H9 (cell line): ENCODE results near the gene MSL3B.

ENCODE experiments used
- DNase-seq: peaks from one replicate; pipeline ENCODE4 v3.0.0-alpha.2; 2017
- H2AFZ ChIP-seq: one replicate; pipeline ENCODE4 v1.6.1; 2013; ENCODE audit warnings: mild to moderate bottlenecking, low read length, control low read depth, moderate library complexity
- H2AK5ac ChIP-seq: 2 replicates; pipeline ENCODE4 v1.6.1; 2013; ENCODE audit warnings: low read length, control low read depth, mixed read lengths; ENCODE audit not compliant: insufficient read length
- H2BK120ac ChIP-seq: one replicate; pipeline ENCODE4 v1.6.1; 2013; ENCODE audit warnings: low read depth, mild to moderate bottlenecking, low read length, control low read depth, inconsistent platforms; ENCODE audit not compliant: poor library complexity, severe bottlenecking
- H2BK12ac ChIP-seq: 2 replicates; pipeline ENCODE4 v1.6.1; 2013; ENCODE audit warnings: low read length, control low read depth, mixed read lengths, low read depth; ENCODE audit not compliant: insufficient read length
- H2BK15ac ChIP-seq: 2 replicates; pipeline ENCODE4 v1.6.1; 2013; ENCODE audit warnings: low read depth, low read length, control low read depth
- H2BK20ac ChIP-seq: one replicate; pipeline ENCODE4 v1.6.1; 2013; ENCODE audit warnings: low read depth, mild to moderate bottlenecking, low read length, control low read depth, inconsistent platforms; ENCODE audit not compliant: poor library complexity, severe bottlenecking
- H2BK5ac ChIP-seq: 2 replicates; pipeline ENCODE4 v1.6.1; 2013; ENCODE audit warnings: low read length, control low read depth, mixed read lengths; ENCODE audit not compliant: insufficient read length
- H3K14ac ChIP-seq: 2 replicates; pipeline ENCODE4 v1.6.1; 2013; ENCODE audit warnings: low read length, control low read depth; ENCODE audit not compliant: insufficient read depth
- H3K18ac ChIP-seq: 2 replicates; pipeline ENCODE4 v1.6.1; 2013; ENCODE audit warnings: low read depth, mild to moderate bottlenecking, mixed read lengths, low read length, control low read depth; ENCODE audit not compliant: insufficient read length
- H3K23ac ChIP-seq: 2 replicates; pipeline ENCODE4 v1.6.1; 2013; ENCODE audit warnings: low read length, control low read depth, mixed read lengths, low read depth; ENCODE audit not compliant: insufficient read length
- H3K23me2 ChIP-seq: 2 replicates; pipeline ENCODE4 v1.6.1; 2013; ENCODE audit warnings: low read depth, mild to moderate bottlenecking, mixed read lengths, low read length, control low read depth; ENCODE audit not compliant: insufficient read length, poor library complexity, severe bottlenecking
- H3K27ac ChIP-seq: 2 replicates; pipeline ENCODE4 v1.5.1; 2013; ENCODE audit warnings: low read length, control low read depth, mixed read lengths, low read depth; ENCODE audit not compliant: insufficient read length
- H3K27me3 ChIP-seq: 2 replicates; pipeline ENCODE4 v1.6.1; 2013; ENCODE audit warnings: low read length, control low read depth, inconsistent platforms; ENCODE audit not compliant: insufficient read depth
- H3K4ac ChIP-seq: 2 replicates; pipeline ENCODE4 v1.6.1; 2013; ENCODE audit warnings: low read depth, mild to moderate bottlenecking, control low read depth, inconsistent platforms, low read length, moderate library complexity
- H3K4me1 ChIP-seq: 2 replicates; pipeline ENCODE4 v1.6.1; 2013; ENCODE audit warnings: low read length, control low read depth, inconsistent platforms; ENCODE audit not compliant: insufficient read depth
- H3K4me2 ChIP-seq: 2 replicates; pipeline ENCODE4 v1.6.1; 2013; ENCODE audit warnings: low read length, control low read depth, mixed read lengths; ENCODE audit not compliant: insufficient read length, insufficient read depth
- H3K56ac ChIP-seq: 2 replicates; pipeline ENCODE4 v1.6.1; 2013; ENCODE audit warnings: low read depth, mild to moderate bottlenecking, mixed read lengths, low read length, control low read depth; ENCODE audit not compliant: insufficient read length
- H3K79me1 ChIP-seq: 2 replicates; pipeline ENCODE4 v1.6.1; 2013; ENCODE audit warnings: low read depth, mild to moderate bottlenecking, moderate library complexity, low read length, control low read depth, inconsistent platforms; ENCODE audit not compliant: insufficient read depth, poor library complexity, severe bottlenecking
- H3K79me2 ChIP-seq: 2 replicates; pipeline ENCODE4 v1.6.1; 2013; ENCODE audit warnings: low read length, control low read depth, inconsistent platforms; ENCODE audit not compliant: insufficient read depth
- H3K9ac ChIP-seq: 2 replicates; pipeline ENCODE4 v1.6.1; 2013; ENCODE audit warnings: low read length, control low read depth, mixed read lengths; ENCODE audit not compliant: insufficient read length; ENCODE audit errors: extremely low read depth
- H3K9me3 ChIP-seq: one replicate; pipeline ENCODE4 v1.6.1; 2013; ENCODE audit warnings: low read depth, low read length, inconsistent platforms; ENCODE audit not compliant: control insufficient read depth
- H3T11ph ChIP-seq: one replicate; pipeline ENCODE4 v1.6.1; 2013; ENCODE audit warnings: mild to moderate bottlenecking, low read length, control low read depth, inconsistent platforms
- H4K20me1 ChIP-seq: one replicate; pipeline ENCODE4 v1.6.1; 2013; ENCODE audit not compliant: control insufficient read depth, insufficient read length, insufficient read depth
- H4K5ac ChIP-seq: 2 replicates; pipeline ENCODE4 v1.6.1; 2013; ENCODE audit warnings: low read depth, mild to moderate bottlenecking, mixed read lengths, low read length, control low read depth; ENCODE audit not compliant: insufficient read length
- H4K8ac ChIP-seq: replicated peaks from 2 replicates; pipeline ENCODE4 v1.6.1; 2013; ENCODE audit warnings: low read length, control low read depth, mixed read lengths, low read depth; ENCODE audit not compliant: insufficient read length
- H4K91ac ChIP-seq: 2 replicates; pipeline ENCODE4 v1.6.1; 2013; ENCODE audit warnings: low read depth, mild to moderate bottlenecking, moderate library complexity, mixed read lengths, low read length, control low read depth; ENCODE audit not compliant: insufficient read length
- H3K27ac Mint-ChIP-seq, 3 experiments: 2 replicates in 2 of 3; 3 replicates in 1 of 3; pipeline ENCODE4 v1.8.0; 2020 to 2021; ENCODE audit warnings: mixed read lengths in 3 of 3, mild to moderate bottlenecking in 1 of 3, moderate library complexity in 1 of 3
- H3K27me3 Mint-ChIP-seq: 2 replicates; pipeline ENCODE4 v1.8.0; 2021; ENCODE audit warnings: low read depth, mild to moderate bottlenecking, moderate library complexity, mixed read lengths
- H3K36me3 Mint-ChIP-seq, 3 experiments: 2 replicates in 2 of 3; 3 replicates in 1 of 3; pipeline ENCODE4 v1.8.0; 2020 to 2021; ENCODE audit warnings: low read depth in 3 of 3, mixed read lengths in 3 of 3; ENCODE audit not compliant: insufficient read depth in 1 of 3
- H3K4me1 Mint-ChIP-seq, 2 experiments: 2 replicates each; pipeline ENCODE4 v1.8.0; 2020; ENCODE audit warnings: mixed read lengths in 2 of 2
- H3K4me3 Mint-ChIP-seq, 2 experiments: 2 replicates in 1 of 2; 3 replicates in 1 of 2; pipeline ENCODE4 v1.8.0; 2020 to 2021; ENCODE audit warnings: mild to moderate bottlenecking in 2 of 2, mixed read lengths in 2 of 2, moderate library complexity in 1 of 2
- H3K9me3 Mint-ChIP-seq, 2 experiments: 2 replicates in 1 of 2; 3 replicates in 1 of 2; pipeline ENCODE4 v1.8.0; 2020; ENCODE audit warnings: mild to moderate bottlenecking in 2 of 2, mixed read lengths in 2 of 2, moderate library complexity in 1 of 2
- CTCF ChIP-seq: fragments of 200-600 bp; sonication (generic); conservative IDR thresholded peaks from 3 replicates; pipeline ENCODE4 v1.8.0; 2021; ENCODE audit warnings: antibody characterized with exemption, mild to moderate bottlenecking
- WGBS: extraction: QIAGEN DNeasy Blood & Tissue Kit; methylation state at CpG from one replicate; pipeline ENCODE4 v1.1.7; 2013; ENCODE audit warnings: missing lambda C conversion rate, low lambda C conversion rate, mixed read lengths; ENCODE audit not compliant: insufficient read length; ENCODE audit errors: extremely low coverage; 5-methylcytosine and 5-hydroxymethylcytosine counted together

The MSL3B gene

GRCh38 chr2:233830111-233830802, 37.9 kb downstream of the MSL3B start:
- no peak overlapping the region for H2AK5ac ChIP-seq
- no peak for TF ChIP-seq CTCF
- H4K8ac ChIP-seq = no peak overlapping the region
- Mint-ChIP-seq H3K27ac (no peak overlapping the region), H3K27me3 (peaks cover 3% of the 10 kb centered on the region; the same call in 1 of the 2 replicates), H3K9me3 (peaks cover 4 to 7% of the 10 kb centered on the region in 2 experiments; a peak in 4 of 5 replicates), H3K36me3 (peaks cover 7 to 13% (median 10%) of the 10 kb centered on the region in 3 experiments), H3K4me1 (peaks cover 6 to 9% of the 10 kb centered on the region in 2 experiments), H3K4me3 (no peak overlapping the region)
- H3K79me2 ChIP-seq = no peaks in the 10 kb centered on the region
- H3K9ac ChIP-seq = no peak overlapping the region
- H3K23ac ChIP-seq = no peak overlapping the region
- no peaks in the 10 kb centered on the region for H3K79me1 ChIP-seq
- H4K20me1 ChIP-seq = no peaks in the 10 kb centered on the region
- no peak overlapping the region for H2BK15ac ChIP-seq
- no peak overlapping the region for H2BK12ac ChIP-seq
- H3K18ac ChIP-seq = no peak overlapping the region
- no peak overlapping the region for H2AFZ ChIP-seq
- peak; percentile 18 for DNase-seq
- H3K27me3 ChIP-seq = no peaks in the 10 kb centered on the region
- H3K9me3 ChIP-seq = no peaks in the 10 kb centered on the region
- no peaks in the 10 kb centered on the region for H3K4me1 ChIP-seq
- no peak overlapping the region for H2BK120ac ChIP-seq
- H3K56ac ChIP-seq = no peak overlapping the region
- H4K5ac ChIP-seq = no peak overlapping the region
- H2BK5ac ChIP-seq = no peak overlapping the region
- H2BK20ac ChIP-seq = no peak overlapping the region
- no peak overlapping the region for H3T11ph ChIP-seq
- no peak overlapping the region for H3K4me2 ChIP-seq
- no peaks in the 10 kb centered on the region for H3K23me2 ChIP-seq
- H4K91ac ChIP-seq = no peak overlapping the region
- no peak overlapping the region for H3K4ac ChIP-seq
- no peak overlapping the region; the same call in 1 of the 2 replicates for H3K14ac ChIP-seq
- no CpG with 5 or more reads among the region's 6 CpGs for WGBS
- no peak overlapping the region for H3K27ac ChIP-seq
